HG03520 (cell line): Measurements from ENCODE around the gene TUBGCP6.
A peak's percentile ranks its signal among the peaks of the same experiment; 100 is the strongest.
"Not testable (repeated sequence)": the region's sequence is repeated elsewhere in the genome, so short reads cannot be mapped to it uniquely, and the experiment has no call there.

Experiments used
- ATAC-seq: cut with Tn5 transposase; IDR thresholded peaks from one replicate; pipeline ENCODE4 v1.9.1; 2021; ENCODE audit warnings: mild to moderate bottlenecking, moderate library complexity; ENCODE audit not compliant: unreplicated experiment

The TUBGCP6 gene

DNA sequence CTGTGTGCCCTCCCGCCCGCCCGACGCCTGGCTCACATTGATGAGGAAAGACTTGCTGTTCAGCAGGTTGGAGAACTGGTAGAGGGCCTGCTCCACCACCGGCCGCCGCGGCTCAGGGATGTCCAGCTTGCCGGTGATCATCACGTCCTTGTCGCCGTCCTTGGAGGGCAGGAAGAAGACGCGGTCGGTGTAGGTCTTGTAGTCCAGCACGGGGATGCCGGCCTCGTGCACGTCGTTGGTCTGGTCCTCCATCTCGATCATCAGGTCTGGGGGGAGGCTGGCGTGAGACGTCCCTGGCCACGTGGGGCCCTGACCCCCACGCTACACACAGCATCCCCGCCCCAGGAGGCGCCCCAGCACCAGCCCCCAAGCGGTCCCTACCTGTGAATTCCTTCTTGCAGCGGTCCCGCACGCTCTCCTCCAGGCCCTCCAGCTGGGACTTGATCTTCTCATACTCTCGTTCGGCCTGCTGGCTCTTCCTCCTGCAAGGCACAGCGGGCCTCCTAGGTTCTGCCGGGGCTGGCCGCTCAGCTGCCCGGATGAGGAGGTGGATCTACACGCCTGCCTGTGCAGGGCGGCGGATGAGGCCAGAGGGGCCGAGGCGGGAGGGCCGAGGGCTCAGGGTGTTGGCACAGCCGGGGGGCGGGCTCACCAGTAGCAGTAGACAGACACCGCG lies 36.0 kb upstream of the TUBGCP6 start:
- ATAC-seq: no peak

DNA sequence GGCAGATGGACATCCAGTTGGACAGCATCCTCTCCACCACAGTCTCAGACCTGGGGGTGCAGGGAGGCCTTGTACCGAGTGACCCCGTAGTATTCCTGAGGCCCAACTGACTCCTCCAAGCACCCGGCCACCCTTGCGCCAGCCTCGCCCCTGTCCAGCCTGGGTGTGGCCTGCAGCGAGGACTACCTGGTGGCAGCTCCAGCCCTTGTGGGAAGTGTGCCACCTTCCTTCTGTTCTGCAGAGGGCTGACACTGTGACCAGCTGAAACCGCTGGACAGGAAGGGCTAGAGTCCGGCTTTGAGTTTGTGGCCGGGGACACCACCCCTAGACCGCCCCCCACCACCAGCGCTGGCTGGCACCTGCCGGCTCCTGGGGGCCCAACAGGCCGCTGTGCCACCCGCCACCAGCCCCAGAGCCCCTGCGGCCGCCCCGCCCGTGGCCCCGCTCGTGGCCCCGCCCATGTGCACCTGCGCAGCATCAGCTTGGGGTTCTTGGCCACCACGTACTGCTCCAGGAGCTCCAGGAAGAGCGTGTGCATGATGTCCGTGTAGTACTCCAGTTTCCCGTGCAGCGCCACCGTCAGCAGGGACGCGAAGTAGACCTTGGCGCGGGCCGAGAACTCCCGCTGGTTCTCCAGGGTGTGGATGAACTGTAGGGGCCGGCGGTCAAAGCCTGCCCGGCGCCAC lies 35.3 kb upstream of the TUBGCP6 start:
- ATAC-seq: no peak

DNA sequence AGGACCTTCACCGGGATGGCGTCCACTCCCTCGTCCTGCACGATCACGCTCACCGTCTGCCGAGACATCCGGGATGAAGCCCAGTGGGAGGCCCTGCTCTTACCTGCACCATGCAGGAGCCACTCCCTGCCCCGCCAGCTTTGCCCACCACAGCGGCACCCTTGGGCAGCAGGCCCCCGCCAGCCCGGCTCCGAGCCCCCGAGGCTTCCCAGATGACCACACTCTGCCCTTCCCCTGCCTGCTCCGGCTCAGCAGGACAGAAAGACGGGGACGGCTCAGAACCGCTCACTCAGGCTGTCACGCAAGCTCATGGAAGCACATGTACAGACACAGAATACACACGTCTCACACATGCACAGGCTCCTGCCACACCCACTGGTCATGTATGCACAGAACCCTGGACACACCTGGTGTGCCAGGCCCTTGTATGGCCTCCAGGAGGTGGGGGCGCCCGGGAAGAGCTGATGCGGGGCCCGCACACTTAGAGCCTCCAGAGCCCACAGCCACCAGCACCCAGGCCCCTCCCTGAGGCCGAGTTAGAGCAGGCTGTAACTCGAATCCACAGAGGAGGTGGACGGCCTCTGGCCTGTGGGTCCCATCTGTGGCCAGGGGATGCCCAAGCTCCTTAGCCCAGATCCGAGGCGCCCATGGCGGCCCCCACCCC lies 34.3 kb upstream of the TUBGCP6 start:
- no peak for ATAC-seq

DNA sequence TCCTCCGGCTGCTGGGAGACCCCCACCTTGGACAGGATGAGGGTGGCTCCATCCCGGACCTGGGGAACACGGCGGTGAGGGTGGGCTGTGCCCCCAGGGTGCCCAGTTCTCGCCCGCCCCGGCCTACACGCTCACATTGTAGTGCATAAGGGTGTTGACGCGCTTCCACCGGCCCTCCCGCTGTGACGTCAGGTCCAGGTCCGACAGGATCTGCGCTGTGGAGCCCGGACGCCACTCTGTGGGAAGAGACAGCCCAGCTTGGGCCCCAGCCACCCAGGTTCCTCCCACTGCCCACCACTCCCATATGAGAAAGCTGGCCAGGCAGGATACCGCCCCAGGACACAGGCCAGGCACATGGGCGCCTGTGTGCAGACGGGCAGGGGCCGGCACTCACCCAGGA lies 33.6 kb upstream of the TUBGCP6 start:
- no peak for ATAC-seq

DNA sequence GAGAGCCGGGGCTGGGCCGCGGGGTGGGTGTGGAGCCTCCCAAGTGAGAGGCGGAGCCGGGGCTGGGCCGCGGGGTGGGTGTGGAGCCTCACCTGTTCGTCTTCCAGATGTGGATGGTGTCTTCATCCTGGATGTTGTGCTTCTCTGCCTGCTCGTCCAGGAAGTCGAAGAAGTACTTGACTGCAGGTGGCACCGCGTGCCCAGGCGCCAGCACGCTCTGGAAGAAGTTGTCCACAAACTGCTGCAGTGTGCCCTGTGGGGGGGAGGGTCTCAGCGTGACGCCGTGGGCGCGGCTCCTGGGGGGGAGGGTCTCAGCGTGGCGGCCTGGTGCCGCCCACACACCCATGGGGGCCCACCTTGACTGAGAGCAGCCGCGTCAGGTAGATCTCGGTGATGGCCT lies 32.9 kb upstream of the TUBGCP6 start:
- no peak for ATAC-seq

DNA sequence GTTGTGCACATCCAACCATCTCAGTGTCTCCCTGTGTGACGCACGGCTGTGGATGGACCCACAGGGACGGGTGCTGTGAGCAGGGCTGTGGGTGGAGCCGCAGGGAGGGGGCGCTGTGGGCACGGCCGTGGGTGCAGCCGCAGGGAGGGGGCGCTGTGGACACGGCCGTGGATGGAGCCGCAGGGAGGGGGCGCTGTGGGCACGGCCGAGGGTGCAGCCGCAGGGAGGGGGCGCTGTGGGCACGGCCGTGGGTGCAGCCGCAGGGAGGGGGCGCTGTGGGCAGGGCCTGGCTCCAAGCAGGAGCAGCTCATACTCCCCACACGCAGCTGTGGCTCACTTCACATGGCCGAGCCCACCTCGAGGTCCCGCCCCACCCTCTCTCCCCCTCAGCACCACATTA lies 31.3 kb upstream of the TUBGCP6 start:
- peak; percentile 59 for ATAC-seq

DNA sequence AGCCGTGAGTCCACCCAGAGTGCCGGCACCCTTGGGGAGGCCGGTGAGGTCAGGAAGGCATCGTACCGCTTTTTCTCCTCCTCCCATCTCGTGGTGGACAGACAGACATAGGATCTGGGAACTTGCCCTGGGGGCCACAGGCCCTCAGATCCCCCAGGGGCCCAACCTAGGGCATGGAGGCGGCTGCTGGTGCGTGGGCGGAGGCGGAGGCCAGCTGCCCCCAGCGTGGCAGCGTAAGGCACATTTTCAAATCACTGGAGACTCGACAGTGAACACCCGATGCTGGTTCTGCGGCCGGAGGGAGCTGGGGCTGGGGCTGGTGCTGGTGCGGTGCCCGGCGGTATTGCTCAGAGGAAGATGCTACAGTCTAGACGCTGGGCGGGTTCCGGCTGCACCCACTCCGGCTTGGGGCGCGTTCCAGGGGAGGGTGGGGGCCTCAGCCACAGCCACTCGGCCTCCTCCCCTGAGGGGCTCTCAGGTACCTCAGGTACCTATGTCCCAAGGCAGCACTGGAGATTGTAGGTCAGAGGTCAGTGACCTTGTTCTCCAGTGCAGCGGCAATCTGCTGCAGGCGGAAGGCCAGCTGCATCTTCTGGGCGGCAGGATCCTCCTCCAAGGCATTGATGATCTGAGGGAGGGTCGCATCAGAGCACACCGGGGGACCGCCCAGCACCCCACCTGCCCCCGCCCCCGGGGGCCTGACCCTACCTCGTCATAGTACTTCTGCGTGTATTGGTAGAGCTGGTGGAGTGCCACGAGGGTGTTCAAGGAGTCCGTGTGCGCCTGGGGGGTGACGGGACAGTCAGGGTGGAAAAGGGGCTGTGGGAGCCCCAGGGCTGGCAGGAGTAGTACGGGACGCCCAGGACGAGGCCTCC lies 30.6 kb upstream of the TUBGCP6 start:
- ATAC-seq: no peak

DNA sequence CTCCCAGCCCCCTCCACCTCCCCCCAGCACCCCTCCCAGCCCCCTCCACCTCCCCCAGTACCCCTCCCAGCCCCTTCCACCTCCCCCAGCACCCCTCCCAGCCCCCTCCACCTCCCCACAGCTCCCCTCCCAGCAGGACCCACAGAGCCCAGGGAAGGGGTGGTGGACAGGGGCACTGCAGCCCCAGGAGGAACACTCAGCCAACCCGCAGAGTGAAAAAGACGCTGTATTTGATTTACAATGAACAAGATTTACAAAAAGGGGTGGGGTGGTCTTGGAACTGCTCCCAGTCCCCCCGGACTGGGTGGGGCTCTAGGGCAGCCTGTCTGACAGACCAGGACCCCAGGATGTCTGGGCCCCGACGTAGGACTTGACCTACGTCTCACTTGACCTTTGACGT lies 29.9 kb upstream of the TUBGCP6 start:
- no peak for ATAC-seq

DNA sequence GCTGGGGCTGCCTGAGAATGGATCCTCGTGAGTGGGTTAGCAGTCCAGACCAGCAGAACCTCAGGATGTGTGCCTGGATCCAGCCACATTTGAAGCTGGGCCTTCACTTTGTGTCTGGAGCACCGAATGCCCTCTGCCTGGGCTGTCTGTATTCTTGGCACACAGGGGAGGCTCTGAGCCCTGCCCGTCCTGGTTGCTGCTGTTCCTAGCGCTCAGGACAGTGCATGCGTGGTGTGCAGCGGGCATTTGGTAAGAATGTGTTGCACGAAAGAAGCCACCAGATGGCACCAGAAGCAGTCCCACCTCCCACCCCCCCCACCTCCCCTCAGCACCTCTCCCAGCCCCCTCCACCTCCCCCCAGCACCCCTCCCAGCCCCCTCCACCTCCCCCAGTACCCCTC lies 29.5 kb upstream of the TUBGCP6 start:
- no peak for ATAC-seq

DNA sequence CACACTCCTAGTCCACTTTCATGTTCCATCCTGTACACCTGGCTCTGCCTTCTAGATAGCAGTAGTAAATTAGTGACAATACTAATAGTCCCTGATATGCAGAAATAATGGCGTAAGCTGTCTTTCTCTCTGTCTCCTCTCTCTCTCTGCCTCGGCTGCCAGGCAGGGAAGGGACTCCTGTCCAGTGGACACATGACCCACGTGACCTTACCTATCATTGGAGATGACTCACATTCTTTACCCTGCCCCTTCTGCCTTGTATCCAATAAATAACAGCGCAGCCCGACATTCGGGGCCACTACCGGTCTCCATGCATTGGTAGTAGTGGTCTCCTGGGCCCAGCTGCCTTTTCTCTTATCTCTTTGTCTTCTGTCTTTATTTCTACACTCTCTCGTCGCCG lies 29.0 kb upstream of the TUBGCP6 start:
- ATAC-seq: not testable (repeated sequence)

DNA sequence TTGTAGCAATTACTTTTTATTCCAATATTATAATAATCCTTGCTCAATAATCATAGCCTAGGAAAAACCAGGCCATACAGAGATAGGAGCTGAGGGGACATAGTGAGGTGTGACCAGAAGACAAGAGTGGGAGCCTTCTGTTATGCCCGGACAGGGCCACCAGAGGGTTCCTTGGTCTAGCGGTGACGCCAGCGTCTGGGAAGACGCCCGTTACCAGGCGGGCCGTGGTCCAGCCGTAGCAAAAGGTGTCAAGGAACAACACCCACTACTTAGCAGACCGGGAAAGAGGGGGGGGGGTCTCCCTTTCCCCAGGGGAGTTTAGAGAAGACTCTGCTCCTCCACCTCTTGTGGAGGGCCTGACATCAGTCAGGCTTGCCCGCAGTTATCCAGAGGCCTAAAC lies 28.5 kb upstream of the TUBGCP6 start:
- ATAC-seq: not testable (repeated sequence)

DNA sequence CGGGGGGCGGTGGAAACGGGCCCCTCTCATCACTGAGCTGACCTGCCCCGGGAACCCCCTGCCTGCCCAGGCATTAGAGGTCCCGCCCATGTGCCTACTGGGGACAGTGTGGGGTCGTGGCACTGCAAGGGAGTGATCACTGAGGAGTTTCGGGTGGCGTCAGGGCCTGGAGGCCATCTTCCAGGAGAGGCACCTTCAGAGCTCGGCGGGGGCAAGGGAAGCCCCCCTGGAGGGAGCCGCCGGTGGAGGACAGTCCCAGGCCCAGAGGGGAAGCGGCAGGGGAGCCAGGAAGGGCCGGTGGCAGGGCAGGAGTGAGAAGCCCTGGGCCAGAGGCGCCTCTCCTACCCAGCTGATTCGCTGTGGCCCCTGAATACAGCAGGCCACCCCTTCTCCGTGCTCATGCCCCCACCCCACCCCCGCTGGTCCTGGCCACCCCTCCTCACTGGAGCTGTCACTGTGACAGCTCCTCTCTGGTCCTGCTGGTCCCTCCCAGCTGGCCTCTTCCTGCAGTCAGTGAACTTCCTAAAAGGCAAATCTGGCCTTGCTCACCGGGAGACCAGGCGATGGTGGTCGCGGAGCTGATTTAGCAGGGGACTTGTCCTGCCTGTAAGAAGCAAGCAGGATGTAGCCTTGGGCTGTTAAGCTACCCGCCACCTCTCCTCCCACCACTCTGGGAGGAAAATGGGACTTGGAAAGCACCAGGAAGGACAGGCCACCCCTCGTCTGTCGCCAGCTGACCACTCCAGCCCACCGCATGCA lies 27.4 kb upstream of the TUBGCP6 start:
- no peak for ATAC-seq

DNA sequence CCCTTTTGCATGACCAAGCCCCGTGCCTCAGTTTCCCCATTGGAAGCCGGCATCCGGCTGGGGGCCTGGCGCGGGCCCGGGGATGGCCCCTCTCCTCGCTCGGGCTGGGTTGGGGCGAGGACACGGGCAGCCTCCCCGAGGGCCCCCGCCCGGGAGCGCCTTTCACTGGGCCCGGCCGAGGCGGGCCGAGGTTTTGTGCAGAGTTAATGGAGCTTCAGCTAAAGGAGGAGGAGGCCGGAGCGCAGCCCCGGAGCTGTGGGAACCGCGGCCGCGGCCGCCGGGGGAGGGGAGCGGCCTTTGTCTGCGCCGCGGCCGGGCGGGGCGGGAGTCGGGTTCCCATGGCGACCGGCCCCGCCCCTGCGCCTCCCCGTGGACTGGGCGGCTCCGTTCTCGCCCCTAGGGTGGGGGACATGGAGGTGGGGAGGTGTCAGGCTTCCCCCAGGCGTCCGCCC lies 26.7 kb upstream of the TUBGCP6 start:
- no peak for ATAC-seq

DNA sequence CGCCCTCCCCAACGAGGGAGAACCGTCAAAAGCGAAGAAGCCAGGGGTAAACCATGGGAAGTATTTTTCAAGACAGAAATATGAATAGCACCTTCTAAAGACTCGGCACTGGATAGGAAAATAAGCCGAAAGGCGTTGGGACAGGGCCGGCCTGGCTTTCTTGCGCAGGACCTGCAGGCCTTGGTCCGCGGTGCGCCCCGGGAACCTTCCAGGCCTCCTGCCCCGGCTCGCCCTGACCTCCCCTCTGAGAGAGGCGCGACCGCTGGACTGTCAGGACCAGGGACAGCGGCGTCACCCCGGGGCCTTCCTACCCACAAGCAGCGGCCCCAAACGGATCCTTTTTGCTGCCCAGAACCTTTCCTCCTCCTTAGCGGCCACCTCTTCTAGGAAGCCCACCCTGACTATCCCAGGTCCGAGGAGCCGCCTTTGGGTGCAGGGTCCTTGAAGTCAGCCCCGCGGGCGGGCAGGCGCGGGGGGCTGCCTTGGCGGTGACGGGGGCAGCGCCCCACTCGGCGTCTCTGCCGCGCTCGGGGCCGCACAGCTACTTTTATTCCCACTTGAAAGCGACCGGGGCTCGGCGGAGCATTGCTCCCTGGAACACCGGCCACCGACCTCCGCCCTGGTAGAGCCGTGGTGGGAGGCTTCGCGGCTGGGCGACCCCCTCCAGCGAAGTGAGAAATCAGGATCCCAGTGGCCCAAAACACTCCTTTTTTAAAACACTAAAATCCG lies 26.0 kb upstream of the TUBGCP6 start:
- no peak for ATAC-seq

DNA sequence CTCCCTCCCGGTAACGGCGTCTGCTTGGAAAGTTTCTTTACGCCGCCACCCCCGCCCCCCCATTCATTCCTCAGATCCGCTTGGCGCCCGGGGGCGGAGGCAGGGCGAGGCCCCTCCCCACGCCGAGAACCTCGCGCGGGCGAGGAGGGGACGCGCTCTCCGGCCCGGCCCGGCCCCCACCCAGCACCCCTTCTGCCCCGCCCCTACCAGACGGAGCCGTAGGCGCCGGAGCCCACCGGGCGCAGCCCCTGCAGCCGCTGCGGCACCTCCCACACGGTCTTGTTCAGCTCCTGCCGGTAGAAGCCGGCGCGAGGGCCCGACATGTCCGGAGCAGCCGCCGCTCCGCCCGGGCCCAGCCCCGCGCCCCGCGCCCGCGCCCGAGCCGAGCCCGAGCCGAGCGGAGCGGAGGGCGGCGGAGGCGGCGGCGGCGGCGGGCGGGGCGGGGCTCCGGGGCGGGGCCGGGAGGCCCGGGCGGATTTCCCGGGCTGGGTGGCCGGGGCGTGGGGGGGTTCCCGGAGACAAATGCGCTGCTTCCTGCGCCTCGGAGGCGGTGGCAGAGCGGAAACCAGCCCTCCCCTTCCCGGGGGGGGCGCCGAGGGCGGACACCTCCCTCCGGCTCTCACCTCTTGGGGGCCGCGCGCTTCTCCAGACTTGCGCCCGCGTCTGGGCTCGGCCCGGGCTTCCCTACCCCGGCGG lies 25.3 kb upstream of the TUBGCP6 start, which contains the start of gene MAPK11:
TSS of gene MAPK11 (minus strand) at position 411 of the 696 bp plus-strand sequence. CDS start at position 323, 88 bp downstream.
- no peak for ATAC-seq

DNA sequence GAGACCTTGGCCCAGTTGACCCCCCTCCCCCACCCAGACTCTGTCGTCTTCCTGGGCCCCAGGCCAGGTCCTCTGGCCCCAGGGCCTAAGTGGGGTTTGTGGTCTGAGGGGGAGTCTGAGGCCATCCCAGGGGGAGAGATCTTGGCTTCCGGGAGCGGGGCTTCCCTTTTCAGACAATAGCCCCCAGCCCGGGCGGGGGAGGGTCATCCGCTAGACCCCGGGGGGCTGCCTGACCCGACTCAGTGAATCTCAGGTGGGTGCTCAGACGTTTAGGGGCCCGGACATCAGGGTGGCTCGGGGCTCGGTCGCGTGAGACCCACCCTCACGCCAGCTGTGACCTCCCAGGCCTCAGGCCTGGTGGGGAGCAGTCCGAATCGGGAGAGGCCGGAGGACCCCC lies 24.7 kb upstream of the TUBGCP6 start:
- no peak for ATAC-seq

DNA sequence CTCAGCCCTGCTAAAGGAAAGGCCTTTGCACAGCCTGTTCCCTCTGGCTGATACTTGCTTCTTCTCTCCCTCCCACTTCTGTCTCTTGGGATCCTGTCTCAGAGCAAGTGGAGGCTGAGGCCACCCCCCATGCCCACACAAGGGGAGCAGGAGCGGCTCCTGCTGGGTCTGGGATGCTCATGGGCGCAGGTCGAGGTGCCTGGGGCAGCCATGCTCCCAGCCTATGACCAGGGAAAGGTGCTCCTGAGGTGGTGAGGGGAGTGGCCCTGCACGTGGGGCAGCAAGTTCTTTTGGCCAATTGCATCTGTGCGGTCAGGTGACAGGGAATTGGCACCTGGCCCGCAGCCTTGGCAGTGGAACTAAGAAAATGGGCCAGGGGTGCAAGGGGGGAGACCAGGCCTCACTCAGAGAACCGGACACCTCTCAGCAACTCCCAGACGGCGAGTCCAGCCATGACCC lies 23.9 kb upstream of the TUBGCP6 start:
- no peak for ATAC-seq

DNA sequence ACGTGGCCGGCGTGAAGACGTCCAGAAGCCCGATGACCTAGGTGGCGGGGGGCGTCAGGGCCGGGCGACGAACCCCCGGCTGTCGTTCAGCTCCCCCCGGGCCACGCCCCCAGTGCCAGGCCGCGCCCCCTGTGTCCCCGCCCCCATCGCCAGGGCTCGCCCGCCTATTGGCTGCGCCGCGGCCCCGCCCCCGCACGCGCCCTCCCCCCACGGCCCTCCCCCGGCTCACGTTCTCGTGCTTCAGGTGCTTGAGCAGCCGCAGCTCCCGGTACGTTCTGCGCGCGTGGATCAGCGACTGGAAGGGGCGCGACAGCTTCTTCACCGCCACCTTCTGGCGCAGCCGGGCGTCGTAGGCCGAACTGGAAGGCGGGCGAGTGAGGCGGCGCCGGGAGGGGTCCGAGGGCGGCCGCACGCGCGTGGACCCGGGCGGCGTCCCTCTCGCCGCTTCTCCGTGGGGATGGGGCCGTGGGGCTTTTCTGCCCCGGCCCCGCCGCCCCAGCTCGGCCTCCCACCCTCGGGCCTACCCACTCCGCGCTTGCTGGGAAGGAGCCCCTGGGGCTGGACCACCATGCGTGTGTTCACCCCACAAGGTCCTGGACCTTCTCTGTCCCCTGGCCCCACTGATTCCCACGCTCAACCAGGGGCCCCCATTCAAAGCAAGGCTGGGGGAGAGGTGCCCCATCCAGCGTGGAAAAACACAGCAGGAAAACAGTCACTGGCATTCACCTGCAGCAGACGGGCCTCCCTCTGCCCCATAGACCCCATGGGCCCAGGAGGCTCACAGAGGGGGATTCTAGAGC lies 23.0 kb upstream of the TUBGCP6 start:
- no peak for ATAC-seq
